Breast epithelium (tissue), 4 donors: Measurements from ENCODE around the gene ADGRF3. TPM values are rescaled to one million over a fixed set of nuclear protein-coding genes. Genes with fewer than 3 reads are reported as not detected.
A peak's percentile ranks its signal among the peaks of the same experiment; 100 is the strongest.

Experiments
- DNase-seq, 2 donors: peaks; one replicate each; pipeline ENCODE4 v3.0.0-alpha.2; 2019; ENCODE audit warnings: low spot score in 2 of 2
- H3K27ac ChIP-seq, 2 donors: fragments of 200-600 bp; sonication (generic) in 1 of 2; one replicate each; pipeline ENCODE4 v1.5.1; 2016 to 2019; ENCODE audit warnings: mild to moderate bottlenecking in 1 of 2
- H3K27me3 ChIP-seq, 2 donors: fragments of 200-600 bp; sonication (generic) in 1 of 2; one replicate each; pipeline versions ENCODE4 v1.5.1 to v1.6.0; 2017 to 2019; ENCODE audit warnings: control low read depth in 1 of 2, mild to moderate bottlenecking in 1 of 2
- H3K36me3 ChIP-seq: fragments of 200-600 bp; one replicate; pipeline ENCODE4 v1.5.1; 2019
- H3K4me1 ChIP-seq, 2 donors: fragments of 200-600 bp; sonication (generic); one replicate each; pipeline ENCODE4 v1.5.1; 2016 to 2019; ENCODE audit warnings: control low read depth in 1 of 2
- H3K4me3 ChIP-seq, 3 donors: fragments of 200-600 bp; sonication (generic); 1 replicate in 2 of 3; 2 replicates in 1 of 3; pipeline ENCODE4 v1.5.1; 2016 to 2019; ENCODE audit warnings: mild to moderate bottlenecking in 3 of 3, moderate library complexity in 2 of 3
- H3K9me3 ChIP-seq, 2 donors: fragments of 200-600 bp; sonication (generic) in 1 of 2; one replicate each; pipeline ENCODE4 v1.5.1; 2016 to 2019; ENCODE audit warnings: control low read depth in 1 of 2
- POLR2A ChIP-seq: fragments of 450-650 bp; IDR thresholded peaks from one replicate; pipeline ENCODE4 v1.6.1; 2016; ENCODE audit warnings: antibody characterized with exemption, mild to moderate bottlenecking, moderate library complexity
- POLR2AphosphoS5 ChIP-seq, 3 donors: sonication (generic); formaldehyde crosslinking; IDR thresholded peaks; one replicate each; pipeline ENCODE4 v1.6.1; 2017; ENCODE audit warnings: antibody characterized with exemption in 3 of 3
- intact Hi-C: fragments of 100-400 bp; cut with DNase I; formaldehyde crosslinking; loops from one replicate; pipeline ENCODE4 v1.15.1; 2023; ENCODE audit warnings: low total_unique reads
- total RNA-seq, 3 donors: library from RNA; depleted of rRNA; stranded (reverse); fragments of >200 nt; gene quantifications; one replicate each; pipeline ENCODE4 v1.1.0, GENCODE V29; 2016
- TF ChIP-seq, protein P1 (sequence below), 3 donors: fragments of 450-650 bp; IDR thresholded peaks; one replicate each; pipeline ENCODE4 v1.5.1; 2016 to 2017; ENCODE audit warnings: antibody characterized with exemption in 3 of 3, mild to moderate bottlenecking in 3 of 3, moderate library complexity in 3 of 3

The ADGRF3 gene
- total RNA-seq, 3 donors from 2014 or later: under 0.01 TPM; not detected in 2

DNA sequence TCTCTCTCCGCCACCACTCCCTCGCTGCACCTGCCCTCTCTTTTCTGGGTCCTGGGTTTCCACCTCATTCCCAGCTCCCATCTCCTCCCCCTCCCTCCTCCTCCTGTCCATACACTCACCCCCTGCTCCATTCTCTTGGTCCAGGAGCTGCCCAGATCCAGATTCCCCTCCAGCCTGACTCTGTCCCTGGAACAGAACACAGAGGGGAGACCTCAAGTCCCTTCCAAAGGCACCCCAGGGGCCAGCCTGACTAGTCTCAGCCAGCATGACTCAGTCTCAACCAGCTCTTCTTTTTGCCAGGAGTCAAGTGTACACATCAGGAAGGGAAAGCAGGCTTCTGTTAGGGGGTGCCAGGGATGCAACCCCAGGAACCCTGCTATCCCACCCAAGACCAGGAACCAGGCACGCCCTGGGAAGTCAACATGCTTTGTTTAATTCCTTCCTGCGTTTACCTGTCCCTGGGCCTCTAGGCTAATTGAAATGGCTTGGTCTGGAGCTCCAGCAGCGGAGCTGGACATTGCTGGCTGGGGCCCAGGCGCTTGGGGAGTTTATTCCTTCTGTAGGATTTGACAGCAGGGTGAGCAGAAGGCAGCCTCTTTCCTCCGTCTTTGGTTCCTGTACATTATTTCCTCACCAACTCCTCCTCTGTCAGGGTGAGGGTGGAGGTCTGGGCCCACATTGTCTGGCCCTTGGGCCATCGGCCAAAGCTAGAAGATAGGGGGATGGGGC is 29.0 kb downstream of the ADGRF3 start:
- TF ChIP-seq POLR2AphosphoS5 (IDR thresholded peaks at IDR 0.05) (no peak), POLR2A (no peak)
- TF ChIP-seq, protein P1, sequence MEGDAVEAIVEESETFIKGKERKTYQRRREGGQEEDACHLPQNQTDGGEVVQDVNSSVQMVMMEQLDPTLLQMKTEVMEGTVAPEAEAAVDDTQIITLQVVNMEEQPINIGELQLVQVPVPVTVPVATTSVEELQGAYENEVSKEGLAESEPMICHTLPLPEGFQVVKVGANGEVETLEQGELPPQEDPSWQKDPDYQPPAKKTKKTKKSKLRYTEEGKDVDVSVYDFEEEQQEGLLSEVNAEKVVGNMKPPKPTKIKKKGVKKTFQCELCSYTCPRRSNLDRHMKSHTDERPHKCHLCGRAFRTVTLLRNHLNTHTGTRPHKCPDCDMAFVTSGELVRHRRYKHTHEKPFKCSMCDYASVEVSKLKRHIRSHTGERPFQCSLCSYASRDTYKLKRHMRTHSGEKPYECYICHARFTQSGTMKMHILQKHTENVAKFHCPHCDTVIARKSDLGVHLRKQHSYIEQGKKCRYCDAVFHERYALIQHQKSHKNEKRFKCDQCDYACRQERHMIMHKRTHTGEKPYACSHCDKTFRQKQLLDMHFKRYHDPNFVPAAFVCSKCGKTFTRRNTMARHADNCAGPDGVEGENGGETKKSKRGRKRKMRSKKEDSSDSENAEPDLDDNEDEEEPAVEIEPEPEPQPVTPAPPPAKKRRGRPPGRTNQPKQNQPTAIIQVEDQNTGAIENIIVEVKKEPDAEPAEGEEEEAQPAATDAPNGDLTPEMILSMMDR (IDR thresholded peaks at IDR 0.05): no peak
- intact Hi-C loops: loop anchor here (5.0 kb wide), 1 partner anchor 695 kb away; no protein-coding TSS in a partner anchor
- no peaks in the 10 kb centered on the region for H3K9me3 ChIP-seq
- H3K27me3 ChIP-seq: no peaks in the 10 kb centered on the region
- H3K36me3 ChIP-seq: no peaks in the 10 kb centered on the region
- H3K4me1 ChIP-seq: no peaks in the 10 kb centered on the region
- H3K4me3 ChIP-seq: no peak overlapping the region
- DNase-seq: no peak
- H3K27ac ChIP-seq: peak overlapping the region in 1 of 2 donors; percentile 13

DNA sequence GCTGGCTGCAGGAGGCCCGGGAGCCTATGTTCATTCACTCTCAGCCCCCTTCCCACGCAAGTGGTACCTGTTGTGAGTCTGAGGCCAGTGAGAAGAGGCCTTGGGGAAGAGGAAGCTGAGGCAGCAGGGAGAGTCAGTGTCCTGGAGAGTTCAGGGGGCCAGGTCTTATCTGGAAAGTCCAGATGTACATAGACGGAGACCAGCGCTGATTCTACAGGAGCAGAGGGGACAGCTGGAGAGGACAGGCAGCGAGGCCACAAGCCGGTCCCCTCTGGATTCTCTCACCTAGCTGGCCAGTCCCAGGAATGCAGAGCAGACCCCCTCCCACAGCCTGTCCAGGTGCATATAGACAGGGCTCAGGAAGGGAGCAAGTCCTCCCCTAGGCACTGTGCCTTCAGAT is 29.7 kb downstream of the ADGRF3 start:
- peak overlapping the region in 1 of 2 donors; percentile 13 for H3K27ac ChIP-seq
- intact Hi-C loops: loop anchor here (5.0 kb wide), 1 partner anchor 695 kb away; no protein-coding TSS in a partner anchor
- no peak for DNase-seq
- TF ChIP-seq POLR2AphosphoS5 (IDR thresholded peaks at IDR 0.05): no peak
- no peaks in the 10 kb centered on the region for H3K36me3 ChIP-seq
- no peaks in the 10 kb centered on the region for H3K27me3 ChIP-seq
- H3K4me1 ChIP-seq: no peaks in the 10 kb centered on the region
- no peak overlapping the region for H3K4me3 ChIP-seq
- no peaks in the 10 kb centered on the region for H3K9me3 ChIP-seq

DNA sequence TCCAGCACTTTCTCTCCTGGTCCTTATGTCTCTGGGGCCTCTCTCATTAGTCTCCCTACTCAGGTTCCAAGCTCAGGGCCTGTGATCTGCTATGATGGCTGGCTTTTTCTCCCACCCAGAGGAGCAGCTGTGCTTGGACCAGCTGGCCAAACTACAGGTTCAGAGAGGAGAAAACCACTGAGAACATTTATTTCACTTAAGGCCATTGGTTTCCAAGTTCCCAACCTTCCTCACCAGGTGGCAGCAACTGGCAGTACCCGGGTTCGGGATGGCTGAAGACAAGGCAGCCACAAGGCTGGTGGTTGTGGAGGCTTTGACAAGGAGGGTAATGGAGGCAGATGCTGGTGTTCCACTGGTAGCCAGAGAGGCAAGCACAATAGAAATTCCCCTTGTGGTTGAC is 30.5 kb downstream of the ADGRF3 start:
- Histone ChIP-seq H3K9me3 (no peaks in the 10 kb centered on the region), H3K27me3 (no peaks in the 10 kb centered on the region), H3K4me1 (no peaks in the 10 kb centered on the region), H3K4me3 (no peak overlapping the region), H3K27ac (no peak overlapping the region), H3K36me3 (no peaks in the 10 kb centered on the region)
- TF ChIP-seq POLR2AphosphoS5 (IDR thresholded peaks at IDR 0.05) (no peak), POLR2A (no peak)
- TF ChIP-seq, protein P1 (IDR thresholded peaks at IDR 0.05): no peak
- intact Hi-C loops: loop anchor here (5.0 kb wide), 1 partner anchor 696 kb away; no protein-coding TSS in a partner anchor
- DNase-seq: no peak

DNA sequence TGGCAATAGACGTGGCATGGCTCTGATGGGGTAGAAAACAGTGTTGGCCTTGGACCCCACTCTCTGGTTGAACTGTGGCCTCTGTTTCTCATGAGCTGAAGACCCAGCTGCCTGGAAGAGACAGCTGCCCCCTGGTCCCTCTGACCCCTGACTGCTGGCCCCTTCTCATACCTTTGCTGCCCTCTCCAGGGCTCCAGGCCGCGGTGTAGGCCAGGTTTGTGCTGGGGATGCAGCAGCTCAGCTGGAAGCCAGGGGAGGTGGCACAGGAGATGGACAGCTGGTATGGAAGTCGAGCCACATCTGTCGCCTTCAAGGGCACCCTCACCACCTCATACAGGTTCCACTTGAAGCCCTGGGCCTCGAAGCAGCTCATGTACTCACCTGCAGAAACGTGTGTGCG is 32.3 kb downstream of the ADGRF3 start:
- Histone ChIP-seq H3K9me3 (no peaks in the 10 kb centered on the region), H3K4me1 (no peaks in the 10 kb centered on the region), H3K27me3 (no peaks in the 10 kb centered on the region), H3K36me3 (no peaks in the 10 kb centered on the region), H3K27ac (no peak overlapping the region), H3K4me3 (no peak overlapping the region)
- intact Hi-C loops: no loop called here
- no peak for TF ChIP-seq POLR2A
- no peak for TF ChIP-seq POLR2AphosphoS5 (IDR thresholded peaks at IDR 0.05)
- TF ChIP-seq, protein P1 (IDR thresholded peaks at IDR 0.05): no peak
- no peak for DNase-seq

DNA sequence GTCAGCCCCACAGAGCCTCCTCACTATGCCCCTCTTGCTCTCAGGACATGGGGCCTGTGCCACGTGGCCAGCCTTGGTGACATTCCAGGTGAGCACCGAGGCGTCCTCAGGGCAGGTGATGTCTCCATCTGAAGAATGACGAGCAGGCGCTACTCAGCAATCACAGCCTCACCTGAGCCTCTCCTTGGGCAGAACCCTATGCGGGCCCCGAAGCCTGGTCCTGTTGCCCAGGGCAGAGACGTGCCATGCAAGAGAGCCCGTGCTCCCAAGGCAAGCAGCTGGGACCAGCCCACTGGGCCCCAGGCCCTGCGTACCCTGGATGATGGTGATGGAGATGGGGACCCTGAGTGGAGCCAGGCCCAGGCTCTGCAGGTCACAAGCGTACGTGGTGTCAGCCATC is 33.1 kb downstream of the ADGRF3 start:
- DNase-seq: no peak
- Histone ChIP-seq H3K36me3 (no peaks in the 10 kb centered on the region), H3K4me3 (no peak overlapping the region), H3K4me1 (no peaks in the 10 kb centered on the region), H3K27me3 (no peaks in the 10 kb centered on the region), H3K27ac (no peak overlapping the region), H3K9me3 (no peaks in the 10 kb centered on the region)
- intact Hi-C loops: no loop called here
- no peak for TF ChIP-seq POLR2A
- TF ChIP-seq POLR2AphosphoS5 (IDR thresholded peaks at IDR 0.05): no peak
- TF ChIP-seq, protein P1 (IDR thresholded peaks at IDR 0.05): no peak
